GM12875 (cell line): Measurements from ENCODE around the gene TEX101.
"Not testable (repeated sequence)": the region's sequence is repeated elsewhere in the genome, so short reads cannot be mapped to it uniquely, and the experiment has no call there.

Experiments used
- H3K4me3 ChIP-seq: one replicate; pipeline ENCODE4 v1.5.1; 2011; ENCODE audit warnings: low read depth, low read length, control low read depth
- TF ChIP-seq, protein P1 (sequence below): IDR thresholded peaks from 2 replicates; pipeline ENCODE4 v1.5.1; 2011; ENCODE audit warnings: low read depth, mild to moderate bottlenecking, control low read depth, inconsistent platforms, low read length, moderate library complexity, borderline replicate concordance; ENCODE audit not compliant: insufficient read depth

The TEX101 gene

DNA sequence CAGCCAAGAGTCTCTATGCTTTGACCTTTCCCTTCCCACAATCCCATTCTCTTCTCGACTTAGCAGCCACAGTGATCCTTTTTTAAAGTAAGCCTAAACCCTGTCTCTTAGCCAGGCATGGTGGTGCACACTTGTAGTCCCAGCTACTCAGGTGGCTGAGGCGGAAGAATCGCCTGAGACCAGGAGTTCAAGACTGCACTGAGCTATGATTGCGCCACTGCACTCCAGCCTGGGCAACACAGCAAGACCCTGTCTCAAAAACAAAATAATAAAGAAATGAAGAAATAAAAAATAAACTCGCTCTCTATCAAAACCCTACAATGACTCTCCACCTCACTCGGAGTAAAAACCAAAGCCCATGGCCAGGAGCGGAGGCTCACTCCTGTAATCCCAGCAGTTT lies 14.7 kb downstream of the TEX101 start:
- H3K4me3 ChIP-seq: no peak overlapping the region
- TF ChIP-seq, protein P1, sequence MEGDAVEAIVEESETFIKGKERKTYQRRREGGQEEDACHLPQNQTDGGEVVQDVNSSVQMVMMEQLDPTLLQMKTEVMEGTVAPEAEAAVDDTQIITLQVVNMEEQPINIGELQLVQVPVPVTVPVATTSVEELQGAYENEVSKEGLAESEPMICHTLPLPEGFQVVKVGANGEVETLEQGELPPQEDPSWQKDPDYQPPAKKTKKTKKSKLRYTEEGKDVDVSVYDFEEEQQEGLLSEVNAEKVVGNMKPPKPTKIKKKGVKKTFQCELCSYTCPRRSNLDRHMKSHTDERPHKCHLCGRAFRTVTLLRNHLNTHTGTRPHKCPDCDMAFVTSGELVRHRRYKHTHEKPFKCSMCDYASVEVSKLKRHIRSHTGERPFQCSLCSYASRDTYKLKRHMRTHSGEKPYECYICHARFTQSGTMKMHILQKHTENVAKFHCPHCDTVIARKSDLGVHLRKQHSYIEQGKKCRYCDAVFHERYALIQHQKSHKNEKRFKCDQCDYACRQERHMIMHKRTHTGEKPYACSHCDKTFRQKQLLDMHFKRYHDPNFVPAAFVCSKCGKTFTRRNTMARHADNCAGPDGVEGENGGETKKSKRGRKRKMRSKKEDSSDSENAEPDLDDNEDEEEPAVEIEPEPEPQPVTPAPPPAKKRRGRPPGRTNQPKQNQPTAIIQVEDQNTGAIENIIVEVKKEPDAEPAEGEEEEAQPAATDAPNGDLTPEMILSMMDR: no peak

DNA sequence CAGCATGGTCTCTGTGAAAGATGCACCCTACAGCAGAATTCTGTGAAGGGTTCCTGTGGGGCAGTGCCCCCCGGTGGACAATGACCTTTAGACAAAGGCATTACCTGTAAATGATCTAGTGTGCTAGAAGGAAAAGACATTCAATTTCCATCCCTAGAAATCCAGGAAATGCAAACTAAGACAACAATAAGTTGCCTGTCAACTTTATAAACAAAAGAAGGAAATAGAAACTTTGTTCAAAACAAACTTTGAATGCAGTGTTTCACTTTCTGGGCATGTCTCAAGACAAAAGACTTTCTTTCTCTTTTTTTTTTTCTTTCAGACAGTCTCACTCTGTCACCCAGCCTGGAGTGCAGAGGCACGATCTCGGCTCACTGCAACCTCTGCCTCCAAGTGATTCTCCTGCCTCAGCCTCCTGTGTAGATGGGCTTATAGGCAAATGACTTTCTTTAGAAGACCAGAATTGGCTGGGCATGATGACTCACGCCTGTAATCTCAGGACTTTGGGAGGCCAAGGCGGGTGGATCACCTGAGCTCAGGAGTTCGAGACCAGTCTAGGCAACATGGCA lies 15.5 kb downstream of the TEX101 start:
- TF ChIP-seq, protein P1: 0 out of 2 replicates have a peak, but pooled peaks have one; percentile 3
- H3K4me3 ChIP-seq: no peak overlapping the region

DNA sequence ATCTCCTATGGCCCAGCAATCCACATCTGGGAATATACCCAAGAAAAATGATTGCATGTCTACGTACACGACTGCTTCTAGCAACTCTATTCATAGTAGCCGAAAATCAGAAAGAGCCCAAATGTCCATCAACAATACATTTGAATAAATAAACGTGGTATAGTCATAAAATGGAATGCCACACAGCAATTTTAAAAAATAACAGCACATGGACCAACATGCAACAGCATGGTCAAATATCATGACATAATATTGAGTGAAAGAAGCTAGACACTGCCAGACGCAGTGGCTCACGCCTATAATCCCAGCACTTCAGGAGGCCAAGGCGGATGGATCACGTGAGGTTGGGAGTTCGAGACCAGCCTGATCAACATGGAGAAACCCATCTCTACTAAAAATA lies 16.3 kb downstream of the TEX101 start:
- H3K4me3 ChIP-seq: no peak overlapping the region
- TF ChIP-seq, protein P1: no peak

DNA sequence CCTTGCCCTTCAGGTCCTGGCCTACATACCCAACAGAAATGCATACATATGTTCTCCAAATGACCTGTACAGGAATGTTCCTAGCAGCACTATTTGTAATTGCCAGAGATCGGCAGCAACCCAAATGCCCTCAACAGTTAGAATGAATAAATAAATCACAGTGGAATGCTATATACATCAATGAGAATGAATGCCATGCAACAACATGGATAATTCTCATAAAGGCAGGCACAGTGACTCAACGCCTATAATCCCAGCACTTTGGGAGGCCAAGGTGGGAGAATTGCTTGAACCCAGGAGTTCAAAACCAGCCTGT lies 18.6 kb downstream of the TEX101 start:
- TF ChIP-seq, protein P1: no peak
- no peak overlapping the region for H3K4me3 ChIP-seq

DNA sequence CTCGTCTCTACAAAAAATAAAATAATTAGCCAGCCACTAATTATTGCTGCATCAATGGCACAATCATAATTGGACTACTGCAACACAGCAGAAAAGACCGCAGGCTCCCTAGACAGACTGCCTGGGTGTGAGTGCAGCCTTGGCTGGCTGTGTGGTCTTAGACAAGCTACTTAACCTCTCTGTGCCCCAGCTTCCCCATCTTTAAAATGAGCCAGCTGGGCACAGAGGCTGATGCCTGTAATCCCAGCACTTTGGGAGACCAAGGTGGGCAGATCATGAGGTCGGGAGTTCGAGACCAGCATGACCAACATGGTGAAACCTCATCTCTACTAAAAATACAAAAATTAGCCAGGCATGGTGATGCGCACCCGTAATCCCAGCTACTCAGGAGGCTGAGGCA lies 19.0 kb downstream of the TEX101 start:
- no peak overlapping the region for H3K4me3 ChIP-seq
- TF ChIP-seq, protein P1: no peak

DNA sequence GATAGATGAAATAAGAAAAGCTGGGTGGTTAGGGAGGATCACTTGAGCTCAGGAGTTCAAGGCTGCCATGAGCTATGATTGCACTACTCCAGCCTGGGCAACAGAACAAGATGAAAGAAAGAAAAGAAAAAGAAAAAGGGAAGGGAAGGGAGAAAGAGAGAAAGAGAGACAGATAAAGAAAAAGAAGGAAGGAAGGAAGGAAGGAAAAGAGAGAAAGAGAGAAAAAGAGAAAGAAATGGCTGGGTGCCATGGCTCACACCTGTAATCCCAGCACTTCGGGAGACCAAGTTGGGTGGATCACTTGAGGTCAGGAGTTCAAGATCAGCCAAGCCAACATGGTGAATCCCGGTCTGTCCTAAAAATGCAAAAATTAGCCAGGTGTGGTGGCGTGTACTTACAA lies 21.1 kb downstream of the TEX101 start:
- TF ChIP-seq, protein P1: no peak
- no peak overlapping the region for H3K4me3 ChIP-seq

DNA sequence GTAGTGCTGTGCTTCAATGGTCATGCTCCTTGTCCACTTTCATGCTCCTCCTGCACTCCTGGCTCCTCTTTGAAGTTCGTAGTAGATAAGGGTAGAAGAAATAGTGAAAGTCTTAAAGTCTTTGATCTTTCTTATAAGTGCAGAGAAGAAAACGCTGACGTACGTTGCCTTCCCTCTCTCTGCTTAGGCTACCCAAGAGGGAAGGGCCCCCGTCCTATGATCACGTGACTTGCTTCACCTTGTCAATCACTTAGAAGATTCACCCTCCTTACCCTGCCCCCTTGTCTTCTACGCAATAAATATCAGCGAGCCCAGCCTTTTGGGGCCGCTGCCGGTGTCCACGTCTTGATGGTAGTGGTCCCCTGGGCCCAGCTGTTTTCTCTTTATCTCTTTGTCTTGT lies 22.6 kb downstream of the TEX101 start:
- H3K4me3 ChIP-seq: not testable (repeated sequence)

DNA sequence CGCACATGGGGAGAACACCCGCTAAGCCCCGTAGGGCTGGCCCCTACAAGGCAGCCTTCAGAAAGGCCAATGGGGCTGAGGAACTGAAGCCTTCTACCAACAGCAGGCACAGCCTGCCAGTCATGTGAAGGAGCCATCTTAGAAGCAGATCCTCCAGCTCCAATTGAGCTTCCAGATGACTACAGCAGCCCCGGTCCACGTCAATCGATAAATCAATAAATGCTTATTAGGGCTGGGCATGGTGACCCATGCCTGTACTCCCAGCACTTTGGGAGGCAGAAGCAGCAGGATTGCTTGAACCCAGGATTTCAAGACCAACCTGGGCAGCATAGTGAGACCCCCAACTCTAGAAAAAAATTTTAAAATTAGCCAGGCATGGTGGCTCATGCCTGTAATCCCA lies 23.0 kb downstream of the TEX101 start:
- H3K4me3 ChIP-seq: no peak overlapping the region
- TF ChIP-seq, protein P1: no peak
